ENCODE measurements around the gene DHX8. TPM values are rescaled to one million over a fixed set of nuclear protein-coding genes. Genes with fewer than 3 reads are reported as not detected.
"Not testable (repeated sequence)": the region's sequence is repeated elsewhere in the genome, so short reads cannot be mapped to it uniquely, and the experiment has no call there.

The DHX8 gene
- total RNA-seq, 1 experiment from 2014 or later = 66.8 TPM

DNA sequence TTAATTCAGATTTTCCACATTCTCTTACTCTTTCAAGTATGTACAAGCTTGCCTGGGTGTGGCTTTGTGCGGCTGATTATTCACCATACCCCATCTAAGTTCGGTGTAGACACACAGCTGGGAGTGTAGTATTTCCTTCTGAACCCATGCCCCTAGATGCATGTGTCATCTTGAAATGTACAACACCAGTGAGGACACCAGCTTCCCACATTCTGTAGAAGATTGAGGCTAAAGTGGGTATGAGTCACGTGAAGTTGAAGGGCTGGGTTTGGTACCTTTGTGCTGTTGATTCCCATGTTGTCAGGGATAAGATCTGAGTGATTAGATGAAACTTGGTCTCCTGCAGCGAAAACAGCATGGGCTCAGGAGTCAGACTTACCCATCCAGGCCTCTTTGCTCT lies 14.6 kb upstream of the DHX8 start:
- H3K9me3 ChIP-seq = no peaks in the 10 kb centered on the region
- Mint-ChIP-seq H3K27me3 (ENCODE audit: insufficient read depth, unreplicated experiment) (no peaks in the 10 kb centered on the region), H3K9me3 (ENCODE audit: unreplicated experiment) (no peaks in the 10 kb centered on the region), H3K4me3 (ENCODE audit: unreplicated experiment) (no peak overlapping the region), H3K36me3 (ENCODE audit: insufficient read depth, unreplicated experiment) (peaks cover 6% of the 10 kb centered on the region), H3K27ac (ENCODE audit: unreplicated experiment) (no peak overlapping the region), H3K4me1 (ENCODE audit: low read depth, unreplicated experiment) (peaks cover 20% of the 10 kb centered on the region)
- ChIA-PET CTCF (interaction anchor here (4.0 kb wide), 1 partner anchor 14 kb away, joined by 17 read pairs; the partner anchor contains the start of gene DHX8), POLR2A (interaction anchor here (1.3 kb wide), 2 partner anchors 71 to 101 kb away, joined by 4 to 7 read pairs; partner anchors contain the start of gene ARL4D)
- BruUV-seq (replicated peaks) = no TSS peak
- no peak overlapping the region for H3K4me3 ChIP-seq (ENCODE audit: low read depth, low read length)
- no peak for DNase-seq
- H3K4me1 ChIP-seq = peaks cover 27% of the 10 kb centered on the region
- intact Hi-C loops (cut with micrococcal nuclease; ENCODE audit: unreplicated experiment) = no loop called here
- H3K36me3 ChIP-seq (ENCODE audit: control insufficient read depth, insufficient read depth, low read length) = no peaks in the 10 kb centered on the region
- no peaks in the 10 kb centered on the region for H3K27me3 ChIP-seq (replicated peaks; ENCODE audit: control insufficient read depth, insufficient read depth, low read length)
- TF ChIP-seq, protein P1, sequence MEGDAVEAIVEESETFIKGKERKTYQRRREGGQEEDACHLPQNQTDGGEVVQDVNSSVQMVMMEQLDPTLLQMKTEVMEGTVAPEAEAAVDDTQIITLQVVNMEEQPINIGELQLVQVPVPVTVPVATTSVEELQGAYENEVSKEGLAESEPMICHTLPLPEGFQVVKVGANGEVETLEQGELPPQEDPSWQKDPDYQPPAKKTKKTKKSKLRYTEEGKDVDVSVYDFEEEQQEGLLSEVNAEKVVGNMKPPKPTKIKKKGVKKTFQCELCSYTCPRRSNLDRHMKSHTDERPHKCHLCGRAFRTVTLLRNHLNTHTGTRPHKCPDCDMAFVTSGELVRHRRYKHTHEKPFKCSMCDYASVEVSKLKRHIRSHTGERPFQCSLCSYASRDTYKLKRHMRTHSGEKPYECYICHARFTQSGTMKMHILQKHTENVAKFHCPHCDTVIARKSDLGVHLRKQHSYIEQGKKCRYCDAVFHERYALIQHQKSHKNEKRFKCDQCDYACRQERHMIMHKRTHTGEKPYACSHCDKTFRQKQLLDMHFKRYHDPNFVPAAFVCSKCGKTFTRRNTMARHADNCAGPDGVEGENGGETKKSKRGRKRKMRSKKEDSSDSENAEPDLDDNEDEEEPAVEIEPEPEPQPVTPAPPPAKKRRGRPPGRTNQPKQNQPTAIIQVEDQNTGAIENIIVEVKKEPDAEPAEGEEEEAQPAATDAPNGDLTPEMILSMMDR (IDR thresholded peaks at IDR 0.05; ENCODE audit: insufficient read depth in 1 of 2, low read depth in 1 of 2, low read length in 1 of 2, severe bottlenecking in 1 of 2, unreplicated experiment in 1 of 2) = no peak

GRCh38 chr17:43471585-43472160 lies 12.1 kb upstream of the DHX8 start:
- Mint-ChIP-seq H3K9me3 (ENCODE audit: unreplicated experiment) (no peaks in the 10 kb centered on the region), H3K27me3 (ENCODE audit: insufficient read depth, unreplicated experiment) (no peaks in the 10 kb centered on the region), H3K4me1 (ENCODE audit: low read depth, unreplicated experiment) (peaks cover 14% of the 10 kb centered on the region), H3K27ac (ENCODE audit: unreplicated experiment) (no peak overlapping the region), H3K36me3 (ENCODE audit: insufficient read depth, unreplicated experiment) (no peaks in the 10 kb centered on the region), H3K4me3 (ENCODE audit: unreplicated experiment) (no peak overlapping the region)
- Histone ChIP-seq H3K4me3 (ENCODE audit: low read depth, low read length) (no peak overlapping the region), H3K9me3 (no peaks in the 10 kb centered on the region), H3K4me1 (peaks cover 12% of the 10 kb centered on the region), H3K36me3 (ENCODE audit: control insufficient read depth, insufficient read depth, low read length) (no peaks in the 10 kb centered on the region), H3K27me3 (replicated peaks; ENCODE audit: control insufficient read depth, insufficient read depth, low read length) (no peaks in the 10 kb centered on the region)
- BruUV-seq (replicated peaks) = no TSS peak
- TF ChIP-seq, protein P1 (IDR thresholded peaks at IDR 0.05; ENCODE audit: insufficient read depth in 1 of 2, low read depth in 1 of 2, low read length in 1 of 2, severe bottlenecking in 1 of 2, unreplicated experiment in 1 of 2) = no peak
- ChIA-PET POLR2A (no interaction called here), CTCF (interaction anchor here (4.0 kb wide), 1 partner anchor 11 kb away, joined by 17 read pairs; the partner anchor contains the start of gene DHX8)
- no peak for DNase-seq
- intact Hi-C loops (cut with micrococcal nuclease; ENCODE audit: unreplicated experiment) = no loop called here

DNA sequence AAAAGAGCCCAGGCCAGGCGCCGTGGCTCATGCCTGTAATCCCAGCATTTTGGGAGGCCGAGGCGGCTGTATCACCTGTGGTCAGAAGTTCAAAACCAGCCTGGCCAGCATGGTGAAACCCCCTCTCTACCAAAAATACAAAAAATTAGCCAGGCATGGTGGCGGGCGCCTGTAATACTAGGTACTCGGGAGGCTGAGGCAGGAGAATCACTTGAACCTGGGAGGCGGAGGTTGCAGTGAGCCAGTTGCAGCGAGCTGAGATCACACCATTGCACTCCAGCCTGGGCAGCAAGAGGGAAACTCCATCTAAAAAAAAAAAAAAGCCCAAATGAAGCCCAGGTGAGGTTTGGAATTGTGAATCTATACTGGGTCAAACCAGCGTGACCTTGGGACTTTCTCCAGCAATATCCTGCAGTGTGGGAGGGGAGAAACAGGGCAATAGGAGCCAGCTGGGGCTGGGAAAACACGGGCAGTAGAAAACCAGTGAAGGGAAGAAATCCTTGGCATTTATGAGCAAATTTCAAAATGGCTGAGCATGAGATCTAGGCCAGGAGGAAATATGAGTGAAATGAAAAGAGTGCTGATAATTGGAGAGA lies 8.2 kb upstream of the DHX8 start:
- no peak overlapping the region for H3K4me3 Mint-ChIP-seq (ENCODE audit: unreplicated experiment)
- Histone ChIP-seq H3K36me3 (ENCODE audit: control insufficient read depth, insufficient read depth, low read length) (no peaks in the 10 kb centered on the region), H3K4me1 (no peaks in the 10 kb centered on the region; the same call in 1 of the 2 replicates), H3K9me3 (no peaks in the 10 kb centered on the region), H3K27me3 (replicated peaks; ENCODE audit: control insufficient read depth, insufficient read depth, low read length) (no peaks in the 10 kb centered on the region), H3K4me3 (ENCODE audit: low read depth, low read length) (no peak overlapping the region)
- TF ChIP-seq, protein P1 (IDR thresholded peaks at IDR 0.05; ENCODE audit: insufficient read depth in 1 of 2, low read depth in 1 of 2, low read length in 1 of 2, severe bottlenecking in 1 of 2, unreplicated experiment in 1 of 2) = no peak
- H3K27ac Mint-ChIP-seq (ENCODE audit: unreplicated experiment) = no peak overlapping the region
- CTCF ChIA-PET = no interaction called here
- no peaks in the 10 kb centered on the region for H3K36me3 Mint-ChIP-seq (ENCODE audit: insufficient read depth, unreplicated experiment)
- H3K9me3 Mint-ChIP-seq (ENCODE audit: unreplicated experiment) = no peaks in the 10 kb centered on the region
- H3K27me3 Mint-ChIP-seq (ENCODE audit: insufficient read depth, unreplicated experiment) = no peaks in the 10 kb centered on the region
- BruUV-seq (replicated peaks) = no TSS peak
- intact Hi-C loops (cut with micrococcal nuclease; ENCODE audit: unreplicated experiment) = loop anchor here (5.0 kb wide), 1 partner anchor 432 kb away; the partner anchor contains the start of gene MPP2
- H3K4me1 Mint-ChIP-seq (ENCODE audit: low read depth, unreplicated experiment) = peaks cover 6% of the 10 kb centered on the region
- no peak for DNase-seq
- POLR2A ChIA-PET = interaction anchor here (0.8 kb wide), 1 partner anchor 108 kb away, joined by 4 read pairs; no protein-coding TSS in a partner anchor

GRCh38 chr17:43476306-43476705 lies 7.5 kb upstream of the DHX8 start:
- H3K9me3 ChIP-seq; H3K4me3 ChIP-seq (ENCODE audit: low read depth, low read length); H3K36me3 Mint-ChIP-seq (ENCODE audit: insufficient read depth, unreplicated experiment); H3K9me3 Mint-ChIP-seq (ENCODE audit: unreplicated experiment); BruUV-seq (replicated peaks); CTCF ChIA-PET; H3K4me1 Mint-ChIP-seq (ENCODE audit: low read depth, unreplicated experiment); H3K27ac Mint-ChIP-seq (ENCODE audit: unreplicated experiment); H3K4me3 Mint-ChIP-seq (ENCODE audit: unreplicated experiment); H3K27me3 ChIP-seq (replicated peaks; ENCODE audit: control insufficient read depth, insufficient read depth, low read length); H3K27me3 Mint-ChIP-seq (ENCODE audit: insufficient read depth, unreplicated experiment); H3K4me1 ChIP-seq; DNase-seq; H3K36me3 ChIP-seq (ENCODE audit: control insufficient read depth, insufficient read depth, low read length): not testable (repeated sequence)
- intact Hi-C loops (cut with micrococcal nuclease; ENCODE audit: unreplicated experiment) = loop anchor here (5.0 kb wide), 1 partner anchor 431 kb away; the partner anchor contains the start of gene MPP2
- POLR2A ChIA-PET = interaction anchor here (0.8 kb wide), 1 partner anchor 109 kb away, joined by 4 read pairs; no protein-coding TSS in a partner anchor
